IMR-90 (cell line): ENCODE results near the gene MRM1. TPM values are rescaled to one million over a fixed set of nuclear protein-coding genes. Genes with fewer than 3 reads are reported as not detected.

Experiments used
- ATAC-seq: fragments of 200-7000 bp; cut with Tn5 transposase; 2 replicates; pipeline ENCODE4 v1.9.1; 2020; ENCODE audit warnings: low read depth, mild to moderate bottlenecking, moderate library complexity
- BruUV-seq: library from RNA; stranded (reverse); fragments of 400-500 nt; replicated peaks from 2 replicates; lab custom pipeline; 2021; lab: Mats Ljungman, UMichigan
- CTCF ChIA-PET: fragments of 300-600 bp; formaldehyde crosslinking; extraction: SDS; loops from one replicate; lab custom pipeline; 2021; ENCODE audit warnings: antibody characterized with exemption; lab: Yijun Ruan, JAX
- POLR2A ChIA-PET: fragments of 300-600 bp; sonication (Branson Sonifier 250); formaldehyde crosslinking; loops from one replicate; lab custom pipeline; 2022; ENCODE audit warnings: antibody characterized with exemption; ENCODE audit not compliant: unreplicated experiment; lab: Charles Lee
- DNase-seq: peaks from one replicate; pipeline ENCODE4 v3.0.0; 2013
- H2AFZ ChIP-seq: replicated peaks from 2 replicates; pipeline ENCODE3; 2013; ENCODE audit warnings: low read length, mild to moderate bottlenecking; ENCODE audit not compliant: poor library complexity
- H2AK5ac ChIP-seq: 2 replicates; pipeline ENCODE4 v1.6.1; 2013; ENCODE audit warnings: low read depth, low read length, inconsistent platforms
- H2AK9ac ChIP-seq: replicated peaks from 2 replicates; pipeline ENCODE3; 2013; ENCODE audit warnings: mild to moderate bottlenecking, low read depth, low read length, moderate library complexity; ENCODE audit not compliant: poor library complexity
- H2BK120ac ChIP-seq: 2 replicates; pipeline ENCODE4 v1.6.1; 2013; ENCODE audit warnings: low read depth, low read length, inconsistent platforms
- H2BK15ac ChIP-seq: 3 replicates; pipeline ENCODE4 v1.6.1; 2013; ENCODE audit warnings: low read depth, low read length, inconsistent platforms
- H2BK20ac ChIP-seq: 2 replicates; pipeline ENCODE4 v1.6.1; 2013; ENCODE audit warnings: low read depth, mild to moderate bottlenecking, inconsistent platforms, low read length, moderate library complexity
- H2BK5ac ChIP-seq: 2 replicates; pipeline ENCODE4 v1.6.1; 2013; ENCODE audit warnings: mild to moderate bottlenecking, low read depth, low read length, inconsistent platforms; ENCODE audit not compliant: poor library complexity, severe bottlenecking
- H3K14ac ChIP-seq: replicated peaks from 2 replicates; pipeline ENCODE4 v1.6.1; 2013; ENCODE audit warnings: low read depth, low read length, inconsistent platforms
- H3K18ac ChIP-seq: 2 replicates; pipeline ENCODE4 v1.6.1; 2013; ENCODE audit warnings: low read depth, low read length, control low read depth
- H3K23ac ChIP-seq: 2 replicates; pipeline ENCODE4 v1.6.1; 2013; ENCODE audit warnings: low read depth, low read length, inconsistent platforms
- H3K27ac ChIP-seq: 2 replicates; pipeline ENCODE4 v1.5.1; 2013; ENCODE audit warnings: mild to moderate bottlenecking, control low read depth, low read length; ENCODE audit not compliant: insufficient read depth
- H3K27me3 ChIP-seq: 2 replicates; pipeline ENCODE4 v1.6.1; 2013; ENCODE audit warnings: low read length; ENCODE audit not compliant: control insufficient read depth, insufficient read depth
- H3K36me3 ChIP-seq: 2 replicates; pipeline ENCODE4 v1.6.1; 2013; ENCODE audit warnings: low read length, mixed read lengths; ENCODE audit not compliant: control insufficient read depth, insufficient read depth
- H3K4ac ChIP-seq: 2 replicates; pipeline ENCODE4 v1.6.1; 2013; ENCODE audit warnings: low read depth, low read length, inconsistent platforms
- H3K4me1 ChIP-seq: 2 replicates; pipeline ENCODE4 v1.6.1; 2013; ENCODE audit warnings: low read length, mixed read lengths; ENCODE audit not compliant: control insufficient read depth, insufficient read depth
- H3K4me2 ChIP-seq: 2 replicates; pipeline ENCODE4 v1.6.1; 2013; ENCODE audit warnings: low read depth, mild to moderate bottlenecking, control low read depth, low read length, moderate library complexity
- H3K4me3 ChIP-seq: 2 replicates; pipeline ENCODE4 v1.5.1; 2013; ENCODE audit warnings: low read depth, mild to moderate bottlenecking, control low read depth, low read length, moderate library complexity; ENCODE audit not compliant: insufficient read depth
- H3K56ac ChIP-seq: 2 replicates; pipeline ENCODE4 v1.6.1; 2013; ENCODE audit warnings: low read length, inconsistent platforms; ENCODE audit not compliant: insufficient read depth; ENCODE audit errors: extremely low read depth
- H3K79me1 ChIP-seq, 2 experiments: 2 replicates each; pipeline ENCODE4 v1.6.1; 2013; ENCODE audit warnings: low read length in 2 of 2, inconsistent platforms in 1 of 2, low read depth in 1 of 2
- H3K9ac ChIP-seq: 2 replicates; pipeline ENCODE4 v1.6.1; 2013; ENCODE audit warnings: low read depth, low read length, control low read depth
- H3K9me1 ChIP-seq: 2 replicates; pipeline ENCODE4 v1.6.1; 2013; ENCODE audit warnings: low read length, inconsistent platforms; ENCODE audit not compliant: insufficient read depth
- H3K9me3 ChIP-seq: 2 replicates; pipeline ENCODE4 v1.6.1; 2013; ENCODE audit warnings: low read length; ENCODE audit not compliant: control insufficient read depth, insufficient read depth
- H4K20me1 ChIP-seq: 2 replicates; pipeline ENCODE4 v1.6.1; 2013; ENCODE audit warnings: low read length, inconsistent platforms; ENCODE audit not compliant: insufficient read depth
- H4K5ac ChIP-seq: 2 replicates; pipeline ENCODE4 v1.6.1; 2013; ENCODE audit warnings: mild to moderate bottlenecking, low read depth, low read length, control low read depth
- H4K8ac ChIP-seq, 2 experiments: 2 replicates each; pipeline ENCODE4 v1.6.1; 2013; ENCODE audit warnings: low read depth in 2 of 2, low read length in 2 of 2, control low read depth in 1 of 2, inconsistent platforms in 1 of 2
- H4K91ac ChIP-seq: 2 replicates; pipeline ENCODE4 v1.6.1; 2013; ENCODE audit warnings: low read depth, low read length, inconsistent platforms; ENCODE audit not compliant: insufficient read depth
- BHLHE40 ChIP-seq: fragments of 150-350 bp; IDR thresholded peaks from 2 replicates; pipeline ENCODE4 v1.6.1; 2016; ENCODE audit warnings: mild to moderate bottlenecking, low read depth, low read length
- CEBPB ChIP-seq: IDR thresholded peaks from 2 replicates; pipeline ENCODE4 v1.6.1; 2012; ENCODE audit warnings: low read depth, low read length, improper control_type of control experiment
- CHD1 ChIP-seq: IDR thresholded peaks from 2 replicates; pipeline ENCODE4 v1.6.1; 2012; ENCODE audit warnings: low read depth, low read length, improper control_type of control experiment
- CTCF ChIP-seq: conservative IDR thresholded peaks from 2 replicates; pipeline ENCODE4 v1.5.1; 2012; ENCODE audit warnings: mild to moderate bottlenecking, low read depth, low read length, improper control_type of control experiment
- FOS ChIP-seq: fragments of 150-350 bp; IDR thresholded peaks from 2 replicates; pipeline ENCODE4 v1.6.1; 2016; ENCODE audit warnings: low read depth, low read length
- MAFK ChIP-seq: IDR thresholded peaks from 2 replicates; pipeline ENCODE4 v1.6.1; 2012; ENCODE audit warnings: low read depth, low read length, improper control_type of control experiment
- MAZ ChIP-seq: IDR thresholded peaks from 2 replicates; pipeline ENCODE4 v1.6.1; 2012; ENCODE audit warnings: low read depth, mild to moderate bottlenecking, low read length, improper control_type of control experiment, moderate library complexity, borderline replicate concordance
- MXI1 ChIP-seq: IDR thresholded peaks from 2 replicates; pipeline ENCODE4 v1.6.1; 2012; ENCODE audit warnings: low read depth, mild to moderate bottlenecking, low read length, moderate library complexity, borderline replicate concordance
- NFE2L2 ChIP-seq: fragments of 150-350 bp; IDR thresholded peaks from 2 replicates; pipeline ENCODE4 v1.6.1; 2016; ENCODE audit warnings: low read depth, mild to moderate bottlenecking, low read length
- POLR2A ChIP-seq: IDR thresholded peaks from 2 replicates; pipeline ENCODE4 v1.6.1; 2012; ENCODE audit warnings: mild to moderate bottlenecking, low read depth, low read length
- RAD21 ChIP-seq: IDR thresholded peaks from 2 replicates; pipeline ENCODE4 v1.6.1; 2012; ENCODE audit warnings: low read length, improper control_type of control experiment
- RCOR1 ChIP-seq: IDR thresholded peaks from 2 replicates; pipeline ENCODE4 v1.6.1; 2012; ENCODE audit warnings: mild to moderate bottlenecking, low read length, improper control_type of control experiment; ENCODE audit not compliant: insufficient replicate concordance
- RFX5 ChIP-seq: IDR thresholded peaks from 2 replicates; pipeline ENCODE4 v1.8.0; 2012; ENCODE audit warnings: low read depth, mild to moderate bottlenecking, low read length, moderate library complexity
- SMC3 ChIP-seq: fragments of 150-350 bp; IDR thresholded peaks from 2 replicates; pipeline ENCODE4 v1.6.1; 2016; ENCODE audit warnings: low read depth, mild to moderate bottlenecking, antibody characterized with exemption, low read length, moderate library complexity
- USF2 ChIP-seq: fragments of 150-350 bp; IDR thresholded peaks from 2 replicates; pipeline ENCODE4 v1.6.1; 2017; ENCODE audit warnings: mild to moderate bottlenecking, antibody characterized with exemption, low read length, low read depth
- WGBS, 2 experiments: methylation state at CpG; one replicate each; pipeline versions ENCODE4 v1.1.5 to v1.1.7; 2013; ENCODE audit warnings: missing lambda C conversion rate in 2 of 2; ENCODE audit not compliant: insufficient read length in 1 of 2; ENCODE audit errors: extremely low coverage in 2 of 2; 5-methylcytosine and 5-hydroxymethylcytosine counted together
- dilution Hi-C: fragments of 300-500 bp; cut with HindIII; formaldehyde crosslinking; loops from one replicate; pipeline ENCODE4 v1.14.3; 2018; ENCODE audit warnings: low sequenced_read_pairs; ENCODE audit not compliant: unreplicated experiment
- in situ Hi-C: fragments of 300-500 bp; cut with MboI; formaldehyde crosslinking; loops from 3 replicates; pipeline ENCODE4 v1.14.3; 2019; ENCODE audit warnings: low sequenced_read_pairs, inconsistent platforms, mixed read lengths
- intact Hi-C: fragments of 100-400 bp; cut with micrococcal nuclease; formaldehyde crosslinking; loops from 2 replicates; pipeline ENCODE4 v1.10.0; 2022
- polyA plus RNA-seq, 3 experiments: library from polyadenylated mRNA; depleted of rRNA; stranded (reverse); fragments of >200 nt; gene quantifications; 2 replicates each; pipeline ENCODE4 v1.2.3, GENCODE V29; 2012; ENCODE audit warnings: low replicate concordance in 1 of 3
- total RNA-seq: library from RNA; depleted of rRNA; stranded (reverse); fragments of >200 nt; gene quantifications from 2 replicates; pipeline ENCODE4 v1.2.3, GENCODE V29; 2012
- TF ChIP-seq, protein P1 (sequence below): fragments of 150-350 bp; IDR thresholded peaks from 2 replicates; pipeline ENCODE4 v1.6.1; 2016; ENCODE audit warnings: low read depth, mild to moderate bottlenecking, low read length, moderate library complexity, borderline replicate concordance

MRM1 gene
- total and polyA plus RNA-seq, 2 of the 4 experiments (the other 2 are of a cell fraction) = 2.2 to 5.3 TPM

- in situ Hi-C loops (no loop called here), dilution Hi-C loops (no loop called here), intact Hi-C loops (no loop called here)
- no peak overlapping the region for H3K14ac ChIP-seq
- H2AK9ac ChIP-seq = no peak overlapping the region
- H4K20me1 ChIP-seq = peaks cover 5% of the 10 kb centered on the region; the same call in 1 of the 2 replicates
- no peak overlapping the region for H3K27ac ChIP-seq
- no peaks in the 10 kb centered on the region for H3K9me3 ChIP-seq
- ATAC-seq (no peak), DNase-seq (no peak)
- no peak overlapping the region for H2BK15ac ChIP-seq
- H4K8ac ChIP-seq = no peak overlapping the region
- H3K4me1 ChIP-seq = no peaks in the 10 kb centered on the region
- H3K79me1 ChIP-seq = no peaks in the 10 kb centered on the region
- 83% methylated on average over 2 of the region's 7 CpGs; no CpG with 5 or more reads in 1 of the 2 experiments for WGBS, 2 experiments
- H3K36me3 ChIP-seq = no peaks in the 10 kb centered on the region
- H3K4me3 ChIP-seq = no peak overlapping the region
- H3K27me3 ChIP-seq = peaks cover 4% of the 10 kb centered on the region; the same call in 1 of the 2 replicates
- TF ChIP-seq RFX5 = no peak
- no peak for TF ChIP-seq RAD21
- no peak for TF ChIP-seq MAZ
- no peak for TF ChIP-seq BHLHE40
- TF ChIP-seq CTCF = no peak
- TF ChIP-seq RCOR1 = no peak
- no peak for TF ChIP-seq NFE2L2
- no peak for TF ChIP-seq MXI1
- no peak for TF ChIP-seq USF2
- TF ChIP-seq, protein P1, sequence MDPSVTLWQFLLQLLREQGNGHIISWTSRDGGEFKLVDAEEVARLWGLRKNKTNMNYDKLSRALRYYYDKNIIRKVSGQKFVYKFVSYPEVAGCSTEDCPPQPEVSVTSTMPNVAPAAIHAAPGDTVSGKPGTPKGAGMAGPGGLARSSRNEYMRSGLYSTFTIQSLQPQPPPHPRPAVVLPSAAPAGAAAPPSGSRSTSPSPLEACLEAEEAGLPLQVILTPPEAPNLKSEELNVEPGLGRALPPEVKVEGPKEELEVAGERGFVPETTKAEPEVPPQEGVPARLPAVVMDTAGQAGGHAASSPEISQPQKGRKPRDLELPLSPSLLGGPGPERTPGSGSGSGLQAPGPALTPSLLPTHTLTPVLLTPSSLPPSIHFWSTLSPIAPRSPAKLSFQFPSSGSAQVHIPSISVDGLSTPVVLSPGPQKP = no peak
- TF ChIP-seq MAFK = no peak
- TF ChIP-seq CEBPB = no peak
- TF ChIP-seq SMC3 = no peak
- TF ChIP-seq POLR2A = no peak
- no peak for TF ChIP-seq FOS
- TF ChIP-seq CHD1 = no peak
- H3K4ac ChIP-seq = no peak overlapping the region
- no TSS peak for BruUV-seq
- H3K18ac ChIP-seq = no peak overlapping the region
- H2AK5ac ChIP-seq = no peak overlapping the region
- H3K23ac ChIP-seq = no peak overlapping the region
- no peak overlapping the region for H2BK5ac ChIP-seq
- CTCF ChIA-PET = interaction anchor here (1.2 kb wide), 1 partner anchor 11 kb away, joined by 3 read pairs; no protein-coding TSS in a partner anchor
- no peak overlapping the region for H2BK120ac ChIP-seq
- H2AFZ ChIP-seq = no peak overlapping the region
- H4K5ac ChIP-seq = no peak overlapping the region
- H4K91ac ChIP-seq = no peak overlapping the region
- no peak overlapping the region for H3K9ac ChIP-seq
- POLR2A ChIA-PET = no interaction called here
- H3K9me1 ChIP-seq = peaks cover 12% of the 10 kb centered on the region; the same call in 1 of the 2 replicates
- H3K4me2 ChIP-seq = no peak overlapping the region
- no peak overlapping the region for H2BK20ac ChIP-seq
- no peak overlapping the region for H3K56ac ChIP-seq
Observed at GRCh38 chr17:36614081-36614480, 12.7 kb downstream of the MRM1 start.
